ENCODE results near the gene KCNIP4.

KCNIP4 gene

DNA sequence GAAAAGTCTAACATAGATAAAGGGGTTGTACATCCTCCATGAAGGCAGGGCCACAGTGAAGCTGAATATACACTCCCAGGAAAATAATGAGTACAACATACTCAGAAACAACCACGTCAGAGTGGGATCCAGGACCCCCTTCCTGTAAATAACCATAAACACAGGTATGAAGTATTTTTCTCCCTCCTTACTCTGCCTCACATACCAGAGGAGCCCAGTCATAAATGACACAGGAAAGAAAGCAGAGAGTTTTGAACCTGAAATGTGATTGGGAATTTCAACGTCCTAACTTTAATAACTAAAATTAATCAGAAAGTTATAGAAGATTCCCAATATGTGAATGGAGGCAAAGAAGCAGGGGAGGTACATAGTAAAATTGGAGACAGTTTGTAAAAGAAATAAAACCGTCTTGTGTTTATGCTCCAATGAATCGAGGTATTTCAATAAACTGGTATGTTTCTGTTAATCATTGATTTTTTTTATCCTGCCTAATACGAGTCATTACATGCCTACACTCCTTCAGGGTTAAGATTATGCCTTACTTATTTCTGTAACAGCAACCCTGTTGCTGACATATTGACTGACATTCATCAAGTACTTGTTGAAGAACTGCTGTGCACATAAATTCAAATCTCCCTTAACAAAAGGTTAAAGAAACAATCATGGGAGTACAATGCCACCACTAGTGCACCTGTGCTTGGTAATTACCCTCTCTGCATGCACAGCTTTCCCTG, 431.3 kb downstream of the KCNIP4 start:
- FAIRE-seq (no peak), DNase-seq (ENCODE audit: extremely low spot score, insufficient read length, low read depth) (no peak)

DNA sequence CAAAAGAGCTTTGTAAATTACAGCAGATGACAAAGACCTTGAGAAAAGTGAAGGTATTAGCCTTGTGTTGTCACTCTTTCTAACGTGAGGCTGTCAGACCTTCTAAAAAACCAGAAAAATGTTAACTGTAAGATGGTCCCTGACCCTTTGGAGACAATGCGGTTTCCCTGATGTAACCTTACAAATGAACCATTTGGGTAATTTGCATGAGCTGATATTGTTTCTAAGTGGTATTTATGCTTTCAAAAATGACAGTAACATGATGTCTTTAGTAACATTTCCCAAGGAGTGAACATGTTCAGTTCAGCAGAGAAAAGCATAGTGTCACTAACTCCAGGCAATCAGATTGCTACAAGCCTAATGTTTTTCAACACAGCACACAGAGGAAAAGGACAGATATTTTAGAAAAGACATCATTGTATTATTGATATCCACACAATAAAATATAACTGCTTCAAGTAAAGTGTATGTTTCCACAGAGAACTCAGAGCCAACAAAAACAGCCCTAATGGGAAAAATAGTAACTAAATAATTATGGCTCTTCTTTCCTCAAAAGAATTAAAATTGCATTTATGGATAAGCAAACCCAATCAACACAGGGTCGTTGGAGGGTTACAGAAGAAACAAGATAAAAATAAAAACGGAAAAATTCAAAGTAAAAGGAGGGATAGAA, 434.4 kb downstream of the KCNIP4 start:
- FAIRE-seq (no peak), DNase-seq (ENCODE audit: extremely low spot score, insufficient read length, low read depth) (no peak)

DNA sequence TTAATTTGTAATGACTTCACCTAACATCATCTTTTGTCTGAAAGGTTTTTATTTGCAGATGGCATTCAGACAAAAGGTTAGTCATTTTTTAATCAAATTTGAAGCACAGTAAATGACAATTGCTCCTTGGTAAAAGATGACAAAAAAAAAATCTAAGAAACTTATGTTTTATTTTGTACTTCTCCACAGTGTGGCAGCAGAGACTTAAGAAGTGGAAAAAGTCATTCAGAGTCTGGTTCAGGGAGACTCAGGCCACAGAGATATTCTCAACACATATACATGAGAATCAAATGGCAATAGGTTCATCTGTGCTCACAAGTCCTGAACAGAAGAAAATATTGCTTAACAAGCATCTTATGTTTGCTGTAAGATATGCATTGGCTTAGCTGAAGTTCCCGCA, 436.2 kb downstream of the KCNIP4 start:
- FAIRE-seq (no peak), DNase-seq (ENCODE audit: extremely low spot score, insufficient read length, low read depth) (no peak)

DNA sequence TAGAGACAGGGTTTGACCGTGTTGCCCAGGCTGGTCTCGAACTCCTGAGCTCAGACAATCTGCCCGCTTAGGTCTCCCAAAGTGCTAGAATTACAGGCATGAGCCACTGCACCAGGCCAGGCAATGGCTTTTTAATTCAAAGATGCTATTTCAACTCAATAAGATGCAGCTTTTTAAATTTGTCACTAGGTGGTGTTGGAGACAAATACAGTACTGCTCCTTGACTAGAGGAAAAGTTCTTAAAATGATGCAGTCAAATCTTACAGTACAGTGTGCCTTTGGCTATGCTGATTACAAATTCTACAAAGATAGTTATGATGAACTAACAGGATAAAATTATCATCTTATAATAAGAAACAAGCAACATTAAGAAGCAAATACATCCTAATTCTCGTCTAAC, 441.1 kb downstream of the KCNIP4 start:
- DNase-seq (ENCODE audit: extremely low spot score, insufficient read length, low read depth) (no peak), FAIRE-seq (no peak)

DNA sequence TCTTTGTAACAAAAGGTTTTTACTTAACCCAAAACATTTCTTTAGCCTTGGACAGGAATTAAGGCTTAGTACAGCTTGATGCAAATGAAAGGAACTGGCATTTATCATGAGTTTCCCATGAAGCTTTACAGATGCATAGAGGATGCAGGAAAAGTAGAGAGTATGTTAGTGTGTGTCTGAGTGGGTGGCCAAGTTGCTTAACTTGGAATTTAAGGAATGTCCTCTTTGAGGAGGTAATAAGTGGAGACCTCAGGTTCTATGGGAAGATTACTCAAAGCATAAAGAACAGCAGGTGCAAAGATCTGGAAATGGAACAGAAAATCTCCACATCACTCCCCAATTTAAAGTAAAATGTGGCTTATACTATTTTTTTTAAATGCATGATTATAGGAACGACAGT, 457.9 kb downstream of the KCNIP4 start:
- FAIRE-seq: no peak
- DNase-seq (ENCODE audit: extremely low spot score, insufficient read length, low read depth): no peak

DNA sequence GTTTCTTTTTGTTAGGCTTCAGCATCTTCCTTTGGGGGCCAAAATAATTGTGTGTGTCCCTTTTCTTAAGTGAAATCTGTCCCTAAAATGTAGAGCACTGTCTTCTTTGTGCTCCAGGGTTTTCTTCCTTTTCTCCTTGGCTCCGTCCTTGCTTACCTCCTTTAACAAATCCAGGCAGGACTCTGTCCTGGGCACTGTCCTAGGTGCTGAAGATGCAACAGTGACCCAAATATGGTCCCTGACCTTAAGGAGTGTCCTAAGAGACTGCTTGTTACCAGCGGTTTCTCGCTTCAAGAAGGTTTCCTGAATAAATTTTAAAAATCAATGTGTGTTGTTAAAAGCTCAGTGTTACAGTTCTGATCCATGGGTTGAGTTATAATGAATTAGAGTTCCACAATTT, 471.8 kb downstream of the KCNIP4 start:
- DNase-seq (ENCODE audit: extremely low spot score, insufficient read length, low read depth) (no peak), FAIRE-seq (no peak)

DNA sequence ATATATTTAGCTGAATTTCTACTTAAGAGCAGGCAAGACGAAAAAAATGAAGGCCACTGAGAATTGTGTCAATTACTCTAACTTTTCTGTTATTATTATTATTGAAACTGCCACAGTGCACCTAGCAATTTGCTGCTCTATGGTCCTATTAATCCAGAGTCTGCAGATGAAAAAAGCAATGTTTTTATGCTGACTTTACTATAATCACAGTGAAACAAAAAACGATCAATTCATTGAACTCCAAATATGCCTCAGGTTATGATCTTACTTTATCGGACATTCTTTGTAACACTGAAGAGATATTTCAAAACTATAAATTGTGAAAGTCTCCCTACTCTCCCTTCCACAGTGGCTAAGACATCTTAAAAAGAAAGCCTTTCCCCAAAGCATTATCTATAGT, 474.4 kb downstream of the KCNIP4 start:
- FAIRE-seq: no peak
- no peak for DNase-seq (ENCODE audit: extremely low spot score, insufficient read length, low read depth)

DNA sequence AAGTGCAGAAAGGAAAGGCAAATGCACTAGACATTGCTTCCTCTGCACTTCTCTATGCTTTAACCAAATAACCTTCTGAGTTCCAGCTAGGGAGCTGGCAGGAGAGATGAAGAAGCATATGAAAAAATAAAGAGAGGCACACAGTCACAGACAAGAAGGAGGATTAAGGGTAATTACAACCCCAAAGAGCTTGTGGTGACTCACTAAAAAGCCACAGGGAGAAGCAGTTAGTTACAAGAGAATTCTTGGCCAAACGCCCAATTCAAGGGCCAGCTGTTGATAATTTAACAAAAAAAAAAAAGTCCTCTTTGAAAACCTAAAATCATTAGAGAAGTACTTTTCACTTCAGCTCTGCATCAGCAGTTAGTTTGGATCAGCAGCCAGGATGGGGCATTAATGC, 478.0 kb downstream of the KCNIP4 start:
- FAIRE-seq (no peak), DNase-seq (ENCODE audit: extremely low spot score, insufficient read length, low read depth) (no peak)

DNA sequence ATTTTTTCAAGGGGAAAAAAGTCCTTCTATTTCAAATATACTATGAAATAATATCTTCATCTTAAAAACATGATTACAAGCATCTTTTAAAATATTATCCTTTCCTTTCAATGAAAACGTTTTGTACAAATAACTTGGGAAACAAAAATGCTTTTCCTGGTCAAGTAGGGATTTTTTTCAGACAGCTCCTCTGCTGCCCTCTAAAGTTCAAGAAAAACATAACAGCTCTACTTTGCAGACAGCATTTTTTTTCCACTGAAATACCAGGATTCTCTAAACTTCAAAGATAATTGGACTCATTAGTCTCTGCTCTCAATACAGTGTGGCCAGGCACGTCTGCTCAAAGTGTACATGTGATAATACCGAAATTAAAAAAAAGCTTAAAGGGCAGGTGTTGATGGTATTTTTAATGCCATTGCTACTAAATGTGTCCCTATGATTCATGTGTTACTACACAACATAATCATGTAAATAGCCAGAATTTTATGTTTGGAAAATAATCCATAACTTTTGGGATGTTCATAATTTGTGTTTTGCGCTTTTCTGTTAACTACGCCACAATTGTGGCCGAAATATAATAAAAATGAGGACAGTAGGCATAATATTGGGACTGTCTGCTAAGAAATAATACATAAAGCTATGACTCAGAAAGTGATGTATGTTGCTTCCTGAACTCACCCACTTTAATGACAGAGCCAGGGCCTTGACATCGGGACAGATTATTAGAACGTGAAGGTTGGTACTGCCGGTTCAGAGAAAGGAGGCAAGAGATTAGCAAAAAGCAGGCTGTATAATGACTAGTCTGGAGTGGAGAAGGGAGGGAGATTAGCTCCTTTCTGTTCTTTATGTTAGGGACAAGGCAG, 478.9 kb downstream of the KCNIP4 start:
- FAIRE-seq: no peak

DNA sequence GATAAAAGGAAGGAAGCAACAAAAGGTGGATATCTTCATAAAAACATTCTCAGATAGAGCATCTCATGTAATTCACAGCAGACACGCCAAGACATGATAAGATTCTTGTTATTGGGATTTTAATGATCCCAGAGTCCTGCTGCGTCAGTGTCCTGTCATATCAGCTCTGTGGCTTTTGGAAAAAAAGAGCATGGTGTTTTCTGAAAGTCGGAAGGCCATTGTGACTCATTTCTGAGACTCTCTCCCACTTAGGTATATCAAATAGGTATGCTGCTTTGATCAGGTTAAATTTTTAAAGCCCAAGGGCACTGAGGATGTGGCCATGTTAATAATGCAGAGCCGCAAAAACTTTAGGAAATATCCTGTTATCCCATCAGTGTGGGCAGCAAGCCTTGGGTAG, 481.0 kb downstream of the KCNIP4 start:
- DNase-seq (ENCODE audit: extremely low spot score, insufficient read length, low read depth) (no peak), FAIRE-seq (no peak)

More for the DNA sequence above, 478.9 kb downstream of the KCNIP4 start:
- DNase-seq (ENCODE audit: extremely low spot score, insufficient read length, low read depth): no peak

DNA sequence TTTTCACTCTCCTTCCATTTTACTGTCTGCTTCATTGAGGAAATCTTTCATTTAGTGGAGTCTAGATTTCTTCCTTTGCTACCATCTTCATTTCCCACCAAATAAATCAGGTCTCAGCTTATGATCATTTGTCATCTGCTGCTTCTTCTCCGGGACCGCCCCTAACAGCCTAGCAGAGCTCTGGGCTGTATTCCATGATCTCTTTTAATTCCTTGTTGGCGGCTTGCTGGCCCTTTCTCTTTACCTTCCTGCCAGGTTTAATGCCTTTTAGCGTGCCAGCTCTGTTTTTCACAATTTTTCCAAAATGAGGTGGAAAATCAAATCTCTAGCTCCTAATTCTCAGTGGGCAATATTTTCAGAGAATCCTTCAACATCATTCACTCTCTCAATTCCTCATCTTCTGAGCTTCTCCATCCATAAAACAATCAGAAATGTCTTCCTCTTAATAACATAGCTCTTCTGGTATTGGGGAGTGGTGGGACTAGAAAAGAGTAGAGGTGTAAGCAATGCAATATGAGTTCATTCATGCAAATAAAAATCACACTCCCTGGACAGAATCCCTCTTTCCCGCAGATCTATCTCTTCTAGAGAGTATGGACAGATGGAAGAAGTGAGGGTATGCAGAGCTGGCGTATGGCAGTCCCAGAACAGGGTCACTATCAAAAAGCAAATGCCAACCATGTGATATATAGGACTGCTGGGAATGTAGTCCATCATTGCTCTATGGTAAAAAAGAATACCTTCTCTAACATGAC, 491.3 kb downstream of the KCNIP4 start:
- no peak for FAIRE-seq
- DNase-seq (ENCODE audit: extremely low spot score, insufficient read length, low read depth): no peak

DNA sequence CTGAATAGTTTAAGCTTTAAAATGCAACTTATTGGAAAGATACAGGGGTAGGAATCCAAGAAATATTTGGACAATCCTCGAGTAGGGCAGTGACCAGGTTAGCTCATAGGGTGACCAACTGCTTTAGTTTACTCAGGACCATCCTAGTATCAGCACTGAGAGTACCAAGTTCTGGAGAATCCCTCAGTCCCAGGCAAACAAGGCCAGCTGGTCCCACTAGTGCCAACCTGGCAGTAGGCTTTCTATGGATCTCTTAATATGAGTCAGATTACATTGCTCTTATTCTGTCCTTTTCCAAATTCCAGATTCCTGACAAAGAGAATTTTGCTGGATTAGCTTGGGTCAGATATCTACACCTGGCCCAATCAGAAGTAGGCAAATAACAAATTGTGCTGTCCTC, 493.7 kb downstream of the KCNIP4 start:
- FAIRE-seq: no peak
- no peak for DNase-seq (ENCODE audit: extremely low spot score, insufficient read length, low read depth)

DNA sequence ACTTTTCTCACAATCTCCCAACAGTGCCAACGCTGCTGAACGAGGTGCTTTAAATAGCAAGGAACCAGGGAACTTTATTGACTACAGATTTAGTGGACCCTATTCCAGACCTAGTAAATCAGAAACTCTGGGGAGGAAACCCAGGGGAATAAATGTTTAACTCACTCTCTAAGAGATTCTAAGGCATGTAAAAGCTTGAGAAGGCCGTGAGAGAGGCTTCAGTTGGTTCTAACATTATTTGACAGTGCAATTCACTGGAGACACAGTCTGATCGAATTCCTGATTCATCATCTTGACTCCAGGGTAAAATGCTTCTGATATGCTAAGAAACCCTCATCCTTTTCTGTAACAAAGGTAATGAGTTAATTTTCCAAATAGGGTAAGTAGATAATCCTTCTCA, 494.4 kb downstream of the KCNIP4 start:
- FAIRE-seq (no peak), DNase-seq (ENCODE audit: extremely low spot score, insufficient read length, low read depth) (no peak)

DNA sequence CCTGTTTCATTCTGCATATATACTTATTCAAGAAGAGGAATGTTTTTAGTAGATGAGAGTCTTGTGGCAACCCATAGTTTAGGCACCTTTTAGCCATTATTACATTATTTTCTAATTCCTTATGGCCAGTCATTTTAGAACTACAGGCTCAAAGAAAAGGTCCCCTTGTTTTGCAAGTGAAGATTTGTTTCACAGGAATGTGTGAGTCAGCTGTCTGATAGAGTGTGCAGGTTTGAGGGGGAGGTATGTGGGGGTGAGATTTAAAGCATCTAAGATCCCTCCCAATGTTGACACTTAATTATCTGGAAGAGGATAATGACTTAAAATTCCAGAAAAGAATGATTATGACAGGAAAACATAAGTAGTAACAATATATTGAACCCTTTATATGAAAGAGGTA, 495.6 kb downstream of the KCNIP4 start:
- FAIRE-seq (no peak), DNase-seq (ENCODE audit: extremely low spot score, insufficient read length, low read depth) (no peak)

DNA sequence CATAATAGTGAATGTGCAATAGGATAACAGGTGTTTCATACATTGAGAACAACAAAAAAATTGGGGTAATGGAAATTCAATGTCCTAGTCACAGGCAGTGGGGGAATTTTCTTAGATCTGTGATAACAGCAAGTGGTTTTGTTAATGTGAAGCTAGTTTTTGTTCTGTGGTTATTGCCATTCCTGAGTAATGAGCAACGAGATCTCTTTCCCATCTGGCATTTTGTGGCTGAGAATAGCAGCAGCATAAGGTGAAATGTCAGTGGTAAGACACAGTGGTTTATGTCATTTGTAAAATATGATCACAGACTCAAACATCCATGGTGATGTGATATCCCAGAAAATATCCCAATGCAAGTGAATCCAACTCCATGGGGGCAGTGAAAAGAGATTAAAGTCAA, 497.5 kb downstream of the KCNIP4 start:
- FAIRE-seq: no peak
- DNase-seq (ENCODE audit: extremely low spot score, insufficient read length, low read depth): no peak

DNA sequence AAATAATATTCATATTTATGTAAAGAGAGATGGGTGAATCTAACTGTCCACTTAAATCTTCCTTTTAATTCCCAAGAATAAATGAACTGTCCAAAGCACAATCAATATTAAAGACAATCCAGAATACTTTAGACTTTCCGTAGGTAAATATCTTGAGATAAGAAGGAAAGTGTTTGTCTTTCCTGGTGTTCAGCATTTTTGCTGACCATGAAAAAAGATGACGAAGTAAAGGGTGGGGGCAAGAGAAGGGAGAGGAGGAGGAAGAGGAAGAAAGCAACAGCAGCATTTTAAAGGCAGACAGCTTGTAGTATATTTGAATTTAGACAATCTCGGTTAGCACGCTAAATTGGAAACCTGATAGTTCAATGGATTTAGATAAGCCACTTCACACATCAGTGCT, 498.2 kb downstream of the KCNIP4 start:
- no peak for DNase-seq (ENCODE audit: extremely low spot score, insufficient read length, low read depth)
- FAIRE-seq: no peak

DNA sequence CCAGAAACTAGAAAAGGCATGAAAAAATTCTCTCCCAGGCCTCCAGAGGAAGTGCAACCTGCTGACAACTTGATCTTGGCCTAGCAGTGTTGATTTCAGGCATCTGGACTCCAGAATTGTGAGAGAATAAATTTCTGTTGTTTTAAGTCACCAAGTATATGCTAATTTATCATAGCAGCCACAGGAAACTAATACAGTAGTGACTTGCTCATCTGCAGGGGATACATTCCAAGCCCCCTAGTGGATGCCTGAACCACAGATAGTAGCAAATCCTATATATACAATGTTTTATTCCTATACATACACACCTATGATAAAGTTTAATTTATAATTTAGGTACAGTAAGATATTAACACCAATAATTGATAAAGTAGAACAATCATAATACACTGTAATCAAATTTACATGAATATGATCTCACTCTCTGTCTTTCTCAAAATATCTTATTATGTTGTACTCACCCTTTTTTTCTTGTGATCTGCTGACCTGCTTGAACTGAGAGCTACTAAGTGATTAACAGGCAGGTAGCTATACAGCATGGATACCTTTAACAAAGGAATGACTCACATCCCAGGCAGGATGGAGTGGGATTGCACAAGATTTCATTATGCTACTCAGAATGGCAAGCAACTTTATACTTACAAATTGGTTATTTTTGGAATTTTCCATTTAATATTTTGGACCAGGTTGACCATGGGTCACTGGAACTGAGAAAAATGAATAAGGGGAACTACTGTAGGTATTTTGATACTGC, 501.1 kb downstream of the KCNIP4 start:
- no peak for FAIRE-seq

DNA sequence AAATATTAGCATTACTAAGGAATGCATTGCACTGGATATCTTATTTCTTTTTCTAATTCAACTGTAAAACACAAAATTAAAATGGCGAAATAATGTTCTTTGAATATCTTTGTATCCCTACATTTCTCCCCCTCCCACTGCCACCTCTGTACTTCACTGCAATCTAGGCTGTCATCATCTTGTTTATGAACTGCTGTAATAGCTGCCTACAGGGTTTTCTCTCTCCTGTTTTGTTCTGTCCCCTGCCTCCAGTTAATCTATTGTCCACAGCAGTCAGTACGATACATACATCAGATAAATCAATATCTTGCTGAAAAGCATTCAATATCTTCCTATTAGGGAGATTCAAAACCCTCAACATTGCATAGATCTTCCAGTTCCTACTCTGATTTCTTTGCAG, 528.4 kb downstream of the KCNIP4 start:
- FAIRE-seq (no peak), DNase-seq (ENCODE audit: extremely low spot score, insufficient read length, low read depth) (no peak)

More for the DNA sequence above, 501.1 kb downstream of the KCNIP4 start:
- no peak for DNase-seq (ENCODE audit: extremely low spot score, insufficient read length, low read depth)

DNA sequence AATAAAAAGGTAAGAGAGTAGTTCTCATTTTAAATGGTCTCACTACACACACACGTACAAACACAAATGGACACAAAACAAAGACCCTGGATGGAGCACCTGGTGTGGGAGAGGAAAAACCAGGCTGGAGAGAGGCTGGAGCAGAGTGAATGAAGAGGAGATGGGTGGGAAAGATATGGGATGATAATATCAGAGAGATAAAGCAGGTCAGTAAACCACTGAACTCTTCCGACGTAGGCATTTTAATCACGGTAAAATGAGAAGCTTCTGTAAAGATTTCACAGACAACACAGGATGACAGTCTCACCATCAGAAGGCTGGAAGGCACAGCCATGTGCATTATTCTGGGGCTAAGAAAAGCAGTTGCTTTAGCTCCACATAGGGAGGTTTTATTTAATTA, 532.8 kb downstream of the KCNIP4 start:
- FAIRE-seq: no peak

More for the DNA sequence above, 532.8 kb downstream of the KCNIP4 start:
- DNase-seq (ENCODE audit: extremely low spot score, insufficient read length, low read depth): no peak
